D721Med (cell line): ENCODE results near the gene CCDC54.

Source experiments
- DNase-seq: peaks from one replicate; pipeline ENCODE4 v3.0.0; 2011; ENCODE audit warnings: low spot score; ENCODE audit not compliant: insufficient read length
- FAIRE-seq: peaks from 2 replicates; lab custom pipeline; 2011; peaks lifted over from hg19 to GRCh38; lab: Jason Lieb, UNC
- TF ChIP-seq, protein P1 (sequence below): IDR thresholded peaks from 2 replicates; pipeline ENCODE4 v1.5.1; 2012; ENCODE audit warnings: mild to moderate bottlenecking, control low read depth; ENCODE audit not compliant: insufficient read depth; ENCODE audit errors: missing control alignments

Gene CCDC54

DNA sequence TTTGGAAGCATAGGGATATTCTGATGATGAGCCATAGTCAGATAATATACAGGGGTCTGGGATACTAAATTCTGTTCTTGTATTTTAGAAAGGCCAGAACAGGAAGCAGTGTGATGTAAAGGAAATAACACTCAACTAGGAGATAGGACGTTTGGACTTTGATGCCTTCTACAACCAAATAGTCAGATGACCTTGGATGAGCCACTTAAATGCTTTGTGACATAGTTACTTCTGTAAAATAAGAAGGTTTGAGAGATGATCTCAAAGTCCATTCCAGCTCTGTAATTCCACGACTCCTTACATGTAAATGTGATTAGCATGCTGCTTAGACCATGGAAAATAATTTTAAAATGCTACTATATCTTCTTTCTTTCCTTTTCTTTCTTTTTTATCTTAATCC is 29.5 kb upstream of the CCDC54 start:
- FAIRE-seq (no peak), DNase-seq (no peak)
- TF ChIP-seq, protein P1, sequence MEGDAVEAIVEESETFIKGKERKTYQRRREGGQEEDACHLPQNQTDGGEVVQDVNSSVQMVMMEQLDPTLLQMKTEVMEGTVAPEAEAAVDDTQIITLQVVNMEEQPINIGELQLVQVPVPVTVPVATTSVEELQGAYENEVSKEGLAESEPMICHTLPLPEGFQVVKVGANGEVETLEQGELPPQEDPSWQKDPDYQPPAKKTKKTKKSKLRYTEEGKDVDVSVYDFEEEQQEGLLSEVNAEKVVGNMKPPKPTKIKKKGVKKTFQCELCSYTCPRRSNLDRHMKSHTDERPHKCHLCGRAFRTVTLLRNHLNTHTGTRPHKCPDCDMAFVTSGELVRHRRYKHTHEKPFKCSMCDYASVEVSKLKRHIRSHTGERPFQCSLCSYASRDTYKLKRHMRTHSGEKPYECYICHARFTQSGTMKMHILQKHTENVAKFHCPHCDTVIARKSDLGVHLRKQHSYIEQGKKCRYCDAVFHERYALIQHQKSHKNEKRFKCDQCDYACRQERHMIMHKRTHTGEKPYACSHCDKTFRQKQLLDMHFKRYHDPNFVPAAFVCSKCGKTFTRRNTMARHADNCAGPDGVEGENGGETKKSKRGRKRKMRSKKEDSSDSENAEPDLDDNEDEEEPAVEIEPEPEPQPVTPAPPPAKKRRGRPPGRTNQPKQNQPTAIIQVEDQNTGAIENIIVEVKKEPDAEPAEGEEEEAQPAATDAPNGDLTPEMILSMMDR = no peak

DNA sequence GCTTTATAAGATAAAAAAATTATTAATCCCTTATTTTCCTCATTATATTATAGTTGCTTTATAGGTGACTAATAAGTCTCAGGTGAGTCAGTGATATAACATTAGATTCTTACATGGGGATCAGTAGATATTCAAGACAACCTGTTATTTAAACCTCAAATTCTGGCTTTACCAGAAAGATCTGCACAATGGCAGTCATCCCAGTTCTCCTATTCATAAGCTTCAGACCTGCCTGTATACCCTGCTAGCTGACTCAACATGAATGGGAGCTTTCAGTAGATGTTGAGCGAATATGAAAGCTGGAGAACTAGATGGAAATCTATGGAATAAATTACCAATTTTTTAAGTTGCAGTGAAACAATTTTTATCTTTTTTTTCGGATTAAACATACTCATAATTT is 20.5 kb upstream of the CCDC54 start:
- TF ChIP-seq, protein P1 = no peak
- FAIRE-seq (no peak), DNase-seq (no peak)

DNA sequence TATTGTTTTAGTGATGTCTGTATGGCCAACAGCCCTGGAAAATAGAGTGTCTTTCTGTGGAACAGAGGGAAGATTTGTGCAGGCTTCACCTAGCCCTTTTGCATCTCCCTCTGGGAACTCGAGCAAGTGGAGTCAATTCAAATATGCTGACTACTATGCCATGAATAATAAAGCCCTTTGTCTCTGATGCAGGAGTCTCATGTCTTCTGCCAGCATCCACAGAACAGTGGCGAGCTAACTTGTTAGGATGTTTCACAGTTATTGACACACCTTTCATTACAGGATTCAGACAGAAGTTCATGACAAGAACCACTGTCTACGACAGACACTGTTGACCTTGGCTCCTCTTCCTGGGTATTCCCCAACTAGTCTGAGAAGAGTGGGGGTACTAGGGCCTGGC is 15.6 kb upstream of the CCDC54 start:
- no peak for DNase-seq
- TF ChIP-seq, protein P1 = no peak
- FAIRE-seq = no peak

DNA sequence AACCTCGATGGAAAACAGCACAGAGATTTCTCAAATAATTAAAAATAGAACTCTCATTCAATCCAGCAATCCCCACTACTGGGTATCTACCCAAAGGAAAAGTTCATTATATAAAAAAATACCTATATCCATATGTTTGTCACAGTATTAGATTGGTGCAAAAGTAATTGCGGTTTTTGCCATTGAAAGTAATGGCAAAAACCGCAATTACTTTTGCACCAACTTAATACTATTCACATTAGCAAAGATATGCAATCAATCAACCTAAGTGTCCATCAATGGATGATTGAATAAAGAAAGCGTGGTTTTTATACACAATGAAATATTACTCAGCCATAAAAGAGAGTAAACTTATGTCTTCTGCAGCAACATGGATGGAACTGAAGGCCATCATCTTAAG is 12.2 kb upstream of the CCDC54 start:
- TF ChIP-seq, protein P1 = no peak
- DNase-seq (no peak), FAIRE-seq (no peak)

DNA sequence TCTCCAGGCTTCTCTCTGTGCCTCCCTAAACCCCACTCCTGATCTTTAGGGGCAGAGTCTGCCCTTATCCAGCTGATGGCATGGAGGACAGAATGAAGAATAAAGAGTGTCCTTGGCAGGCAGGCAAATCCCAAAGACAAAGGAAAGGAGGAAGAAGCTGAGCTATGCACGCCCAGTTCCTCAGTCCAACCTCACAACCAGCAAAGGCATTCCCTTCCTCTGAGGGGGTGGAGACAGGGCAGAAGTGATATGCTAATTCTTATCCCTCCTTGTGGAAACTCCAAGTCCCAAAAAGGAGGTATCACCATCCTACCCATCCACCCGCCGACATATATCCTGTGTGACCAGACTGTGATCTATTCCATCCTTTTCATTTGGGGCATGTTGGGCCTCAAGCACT is 10.5 kb upstream of the CCDC54 start:
- FAIRE-seq (no peak), DNase-seq (no peak)
- TF ChIP-seq, protein P1 = no peak

DNA sequence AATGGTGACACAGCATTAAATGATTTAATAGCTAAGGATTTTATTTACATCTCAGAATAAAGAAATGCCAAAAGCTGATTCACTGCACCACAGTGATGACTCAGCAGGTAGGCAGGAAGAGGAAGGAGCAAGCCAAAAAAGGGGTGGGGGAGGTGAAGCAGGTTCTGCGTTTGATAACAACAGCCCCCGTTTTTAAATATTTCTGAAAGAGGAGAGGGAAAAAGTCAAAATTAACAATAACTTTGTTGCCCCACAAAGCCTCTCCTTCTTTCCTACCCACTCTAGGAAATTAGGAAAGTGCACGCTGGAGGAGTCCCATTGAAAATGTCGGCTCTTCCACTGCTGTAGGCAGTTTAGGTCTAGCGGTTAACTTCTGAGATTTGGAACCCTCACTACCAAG is 9.9 kb upstream of the CCDC54 start:
- TF ChIP-seq, protein P1 = no peak
- no peak for DNase-seq
- FAIRE-seq = no peak

DNA sequence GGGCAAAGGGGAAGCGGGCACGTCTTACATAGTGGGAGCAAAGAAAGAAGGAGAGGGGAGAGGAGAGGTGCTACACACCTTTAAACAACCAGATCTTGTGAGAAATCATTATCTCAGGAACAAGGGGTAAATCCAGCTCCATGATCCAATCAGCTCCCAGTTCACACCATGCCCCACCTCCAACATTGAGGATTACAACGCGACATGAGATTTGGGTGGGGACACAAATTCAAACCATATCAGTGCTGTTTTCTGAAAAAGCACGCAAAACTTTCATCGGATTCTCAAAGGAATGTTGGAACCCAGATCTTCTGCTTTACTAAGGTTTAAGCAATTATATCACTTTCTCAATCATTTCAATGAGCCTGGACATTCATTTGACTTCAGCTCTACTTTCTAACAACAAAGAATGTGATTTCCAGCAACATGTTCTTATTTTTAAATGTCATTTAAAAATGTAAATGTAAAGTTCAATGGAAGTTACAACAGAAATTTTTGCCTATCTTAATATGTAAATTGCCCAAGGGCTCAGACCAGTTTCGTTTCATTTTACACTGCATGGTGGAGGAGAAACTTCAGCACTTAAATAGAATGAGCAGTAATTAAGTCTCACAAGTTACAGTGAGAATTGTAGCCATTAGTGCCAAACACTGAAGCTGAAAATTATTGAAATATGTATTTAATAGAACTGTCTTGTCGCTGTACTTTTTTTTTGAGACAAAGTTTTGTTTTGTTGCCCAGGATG is 8.4 kb upstream of the CCDC54 start:
- FAIRE-seq = no peak
- TF ChIP-seq, protein P1 = no peak
- no peak for DNase-seq
